ENCODE measurements around the gene SPTA1.
"Not testable (repeated sequence)": the region's sequence is repeated elsewhere in the genome, so short reads cannot be mapped to it uniquely, and the experiment has no call there.

SPTA1 gene

DNA sequence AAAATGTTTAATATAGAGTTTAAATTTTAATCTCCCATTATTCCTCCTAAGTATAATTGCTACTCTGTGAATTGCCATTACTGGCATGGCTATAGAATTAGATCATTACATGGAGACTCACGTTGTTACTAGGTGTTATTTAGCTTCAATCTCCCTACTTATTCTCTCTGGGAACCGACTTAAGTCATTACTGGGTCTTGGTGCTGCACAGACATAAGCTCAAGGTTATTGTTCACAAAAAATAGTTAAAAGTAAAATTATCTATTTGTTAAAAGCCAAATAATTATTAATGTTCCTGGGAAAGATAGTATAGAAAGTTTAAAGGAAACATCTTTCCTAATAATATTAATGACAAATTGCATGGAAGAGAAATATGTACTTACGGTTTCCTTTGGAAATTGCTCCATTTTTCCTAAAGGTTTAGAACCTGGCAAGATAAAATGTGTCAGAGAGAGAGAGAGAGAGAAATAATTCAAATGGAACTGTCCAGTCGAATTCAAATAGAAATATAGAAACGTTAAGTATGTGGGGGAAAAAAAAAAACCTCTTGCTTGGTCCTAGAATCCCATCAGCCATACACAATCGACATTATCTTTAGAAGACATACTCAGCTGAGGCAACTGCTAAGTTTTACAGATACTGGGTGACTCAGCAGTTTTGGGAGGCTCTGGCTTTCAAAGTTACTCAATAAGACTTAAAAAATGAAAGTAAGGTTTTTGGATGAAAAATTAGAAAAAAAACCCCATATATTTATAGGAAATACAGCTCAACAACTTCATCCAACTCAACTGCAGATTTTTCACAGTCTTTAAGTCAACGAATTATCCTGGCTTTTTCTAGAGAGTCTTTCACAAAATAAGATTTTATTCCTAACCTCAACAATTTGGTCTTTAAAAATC, at the start of gene SPTA1:
Gene SPTA1 (minus strand): TSS at position 605 of the 899 bp plus-strand sequence. CDS start 198 bp downstream, at position 407.
- no peak for DNase-seq

DNA sequence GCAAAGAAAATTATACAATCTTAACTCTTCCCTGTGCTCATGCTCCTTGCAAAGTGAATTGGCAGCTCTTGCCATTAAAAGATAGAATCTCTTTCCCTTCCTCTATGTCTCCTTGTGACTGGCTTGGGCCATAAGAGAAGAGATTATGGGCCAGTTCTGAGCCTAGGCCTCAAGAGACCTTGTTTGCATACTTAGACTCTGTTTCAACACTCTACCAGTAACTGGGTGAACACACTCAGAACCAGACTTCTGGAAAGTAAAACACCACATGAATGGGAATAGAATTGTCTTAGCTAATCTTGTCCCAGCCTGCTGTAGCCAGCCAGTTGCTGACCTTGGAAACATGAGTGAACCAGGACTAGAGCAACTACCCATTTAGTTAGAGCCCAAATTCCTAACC, 49.3 kb upstream of the SPTA1 start:
- DNase-seq = no peak

DNA sequence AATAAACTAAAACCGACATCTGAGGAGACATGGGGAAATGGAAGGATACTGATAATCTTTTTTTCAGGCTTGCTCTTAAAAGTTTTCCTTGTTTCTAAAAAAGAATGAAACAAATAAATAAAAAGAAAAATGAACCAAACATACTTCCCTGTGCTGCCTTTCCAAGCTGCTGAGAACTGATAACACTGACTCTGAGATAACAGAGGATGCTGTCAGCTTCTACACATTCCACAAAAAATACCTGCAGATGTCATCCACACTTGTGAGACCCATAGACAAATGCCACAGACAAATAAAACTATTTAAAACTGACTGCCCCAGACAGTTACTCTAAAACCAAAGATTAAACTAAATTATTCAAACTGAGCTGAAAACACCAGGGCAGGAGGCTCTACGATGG, 46.0 kb upstream of the SPTA1 start:
- no peak for DNase-seq

DNA sequence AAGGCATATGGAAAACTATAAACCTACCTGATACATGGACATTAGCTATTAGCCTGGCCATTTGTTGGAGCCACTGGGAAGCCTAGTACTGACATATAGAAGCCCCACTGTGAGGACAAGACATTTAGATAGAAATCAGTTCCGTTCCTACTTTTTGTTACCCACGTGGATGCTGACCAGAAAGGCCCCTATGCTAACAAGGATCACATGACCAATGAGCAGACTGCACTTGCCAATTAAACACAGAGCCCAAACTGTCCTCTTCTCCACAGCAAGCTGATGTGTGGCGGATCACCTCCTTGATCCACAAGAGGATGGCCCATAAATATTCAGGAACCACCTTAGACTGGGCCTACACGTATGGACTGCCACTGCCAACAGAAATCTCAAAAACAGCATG, 45.2 kb upstream of the SPTA1 start:
- DNase-seq = no peak

DNA sequence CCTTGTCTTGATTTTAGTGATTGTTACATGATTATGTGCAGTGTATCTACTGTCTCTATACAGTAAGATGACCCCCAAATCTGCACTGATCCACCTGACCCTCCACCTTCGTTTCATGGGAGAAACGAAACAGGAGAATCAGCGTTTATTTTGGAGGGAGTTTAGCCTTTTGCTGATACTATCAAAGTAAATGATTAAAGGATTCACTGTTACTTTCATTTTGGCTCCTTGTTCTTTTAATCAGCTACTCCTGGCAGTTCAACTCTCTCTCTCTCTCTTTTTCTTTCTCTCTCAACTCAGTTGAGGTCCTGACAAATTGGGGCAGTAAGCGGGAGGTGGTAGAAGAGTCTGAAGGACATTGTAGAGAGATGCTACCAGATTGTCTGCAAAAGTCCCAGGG, 43.9 kb upstream of the SPTA1 start:
- DNase-seq = no peak

DNA sequence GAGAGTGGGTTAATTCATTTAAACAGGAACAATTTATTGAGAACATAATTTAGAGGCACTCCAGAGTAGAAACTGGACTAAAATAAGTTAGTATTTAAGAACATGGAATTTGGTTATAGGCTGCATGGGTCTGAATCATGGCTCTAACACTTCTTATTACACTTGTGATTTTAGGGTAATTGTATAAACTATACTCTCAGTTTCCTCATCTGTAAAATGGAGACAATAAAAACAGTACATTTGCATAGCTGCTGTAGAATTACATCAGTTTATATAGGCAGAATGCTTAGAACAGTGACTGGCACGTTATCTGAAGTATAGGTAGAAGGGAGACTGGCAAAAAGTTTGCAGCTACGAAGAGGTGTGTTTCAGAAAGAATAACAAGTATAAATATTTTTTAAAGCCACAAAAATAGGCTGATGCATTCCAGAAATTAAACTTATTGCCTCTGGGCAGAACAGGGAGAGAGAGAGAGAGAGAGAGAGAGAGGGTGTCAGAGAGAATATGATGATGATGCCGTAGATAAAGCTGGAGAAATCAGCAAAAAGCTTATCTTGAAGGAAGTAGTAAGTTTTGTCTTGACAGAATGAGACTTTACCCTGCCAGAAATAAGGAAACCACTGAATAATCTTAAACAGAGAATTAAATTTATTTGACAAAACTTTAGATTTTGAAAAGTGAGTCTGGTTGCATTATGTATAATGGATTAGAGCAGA, 42.2 kb upstream of the SPTA1 start:
- no peak for DNase-seq

DNA sequence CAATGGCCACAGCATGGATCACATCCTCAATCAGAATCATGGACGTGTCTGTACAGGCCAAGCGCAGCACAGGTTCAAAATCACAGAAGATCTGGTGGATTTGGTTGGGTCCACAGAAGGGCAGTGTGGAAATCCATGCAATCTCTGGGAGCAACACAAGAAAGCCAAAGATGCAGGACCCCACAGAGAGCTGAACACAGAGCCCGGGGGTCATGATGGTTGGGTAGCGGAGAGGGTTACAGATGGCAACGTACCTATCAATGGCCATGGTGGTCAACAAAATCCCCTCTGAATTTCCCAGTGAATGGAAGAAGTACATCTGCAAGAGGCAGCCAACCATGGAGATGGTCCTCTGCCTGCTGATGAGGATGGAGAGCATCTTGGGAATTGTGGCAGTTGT, 37.9 kb upstream of the SPTA1 start:
- no peak for DNase-seq

DNA sequence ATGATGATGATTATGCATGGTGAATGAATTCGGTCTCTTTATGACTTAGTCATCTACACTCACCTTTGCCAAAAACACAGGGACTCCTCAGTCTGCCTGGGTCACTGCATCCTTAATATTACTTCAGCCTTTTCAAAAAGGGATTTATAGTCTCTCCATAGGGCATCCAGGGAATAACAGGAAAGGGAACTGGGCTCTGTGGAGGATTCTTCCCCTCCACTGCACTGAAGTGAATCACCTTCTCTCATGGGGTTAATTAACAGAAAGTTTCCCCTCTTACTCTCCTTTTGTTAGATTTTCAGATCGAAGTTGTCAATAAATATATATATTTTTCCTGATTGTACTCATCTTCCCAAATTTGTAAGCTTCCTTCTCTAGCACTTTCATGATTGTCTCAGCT, 34.1 kb upstream of the SPTA1 start, which contains the start of gene OR6K3:
Gene OR6K3 (minus strand): TSS at position 101 of the 400 bp plus-strand sequence. CDS start 2,605 bp downstream, outside the sequence.
- DNase-seq = no peak

DNA sequence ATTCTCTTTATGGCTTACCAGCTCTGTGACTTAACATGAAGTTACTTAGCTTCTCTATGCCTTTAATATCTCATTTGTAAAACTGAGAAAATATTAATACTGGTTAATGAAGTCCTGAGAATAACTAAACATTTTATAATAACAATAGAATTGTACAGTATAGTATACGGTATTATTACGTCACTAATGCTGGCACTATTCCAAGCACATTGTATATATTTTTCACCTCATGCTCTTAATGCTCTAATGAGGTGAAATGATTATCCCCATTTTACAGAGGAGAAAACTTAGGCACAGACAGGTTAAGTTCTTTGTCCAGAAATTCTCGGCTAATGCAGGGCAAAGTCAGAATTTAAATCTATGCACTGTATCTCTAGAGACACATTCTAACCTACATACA, 33.1 kb upstream of the SPTA1 start:
- DNase-seq = no peak

DNA sequence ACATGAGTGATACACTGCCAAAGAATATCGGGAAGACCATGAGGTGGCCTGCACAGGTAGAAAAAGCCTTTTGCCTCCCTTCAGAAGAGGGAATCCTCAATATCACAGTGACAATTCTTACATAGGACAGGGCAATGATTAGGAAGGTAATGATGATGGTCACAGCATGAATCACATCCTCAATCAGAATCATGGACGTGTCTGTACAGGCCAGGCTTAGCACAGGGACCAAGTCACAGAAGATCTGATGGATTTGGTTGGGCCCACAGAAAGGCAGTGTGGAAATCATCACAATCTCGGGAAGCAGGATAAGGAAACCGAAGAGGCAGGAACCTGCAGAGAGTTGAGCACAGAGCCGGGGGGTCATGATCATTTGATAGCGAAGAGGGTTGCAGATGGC, 30.8 kb upstream of the SPTA1 start:
- no peak for DNase-seq

DNA sequence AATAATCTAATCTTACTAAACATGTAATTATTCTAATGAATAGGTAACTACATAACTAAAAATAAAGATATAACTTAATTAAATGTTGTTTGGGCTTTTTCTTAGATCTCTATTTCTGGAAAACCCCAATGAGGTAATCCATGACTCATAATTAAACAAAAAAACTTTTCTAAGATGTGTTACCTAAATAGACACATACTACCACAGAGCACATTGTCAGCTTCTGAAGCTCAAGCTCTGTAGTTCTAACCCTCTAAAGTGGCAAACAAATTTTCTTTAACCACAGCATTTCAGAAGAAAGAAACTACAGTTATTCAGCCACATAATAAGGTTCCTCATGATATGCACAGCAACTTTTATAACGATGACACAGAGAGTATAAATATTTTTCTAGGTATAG, 29.8 kb upstream of the SPTA1 start:
- no peak for DNase-seq

DNA sequence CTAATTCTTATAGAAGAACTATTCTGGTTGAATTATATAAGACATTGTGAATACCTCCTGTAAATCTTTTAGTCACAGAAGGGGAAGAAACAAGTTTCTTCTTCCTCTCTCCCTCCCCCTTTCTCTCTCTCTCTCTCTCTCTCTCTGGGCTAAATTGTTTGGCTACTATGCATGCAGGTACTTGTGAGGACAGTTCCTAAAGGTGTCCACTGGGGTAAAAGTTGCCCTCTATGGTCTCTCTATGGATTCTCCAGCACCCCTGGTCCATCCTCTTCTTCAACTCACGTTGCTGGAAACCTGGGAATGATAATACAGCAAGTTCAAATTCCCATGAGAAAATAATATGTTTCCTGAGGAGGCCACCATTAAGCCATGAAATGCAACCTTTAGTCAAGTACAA, 28.2 kb upstream of the SPTA1 start:
- DNase-seq = no peak

DNA sequence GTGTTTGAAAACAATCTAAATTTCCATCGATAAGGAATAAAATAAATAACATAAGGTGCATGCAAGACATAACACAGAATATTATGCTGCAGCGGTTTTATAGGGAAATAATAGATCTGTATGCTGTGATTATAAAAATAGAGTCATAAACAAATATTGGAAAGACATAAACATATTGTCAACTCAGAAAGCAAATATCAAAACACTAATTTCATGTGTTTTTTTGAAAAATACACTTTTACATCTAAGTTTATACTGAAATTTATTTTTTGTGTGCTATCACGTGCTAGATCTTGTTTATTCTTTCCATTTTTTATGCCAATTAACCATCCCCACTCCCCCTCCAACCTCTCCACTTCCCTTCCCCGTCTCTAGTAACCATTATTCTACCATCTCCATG, 24.6 kb upstream of the SPTA1 start:
- no peak for DNase-seq

DNA sequence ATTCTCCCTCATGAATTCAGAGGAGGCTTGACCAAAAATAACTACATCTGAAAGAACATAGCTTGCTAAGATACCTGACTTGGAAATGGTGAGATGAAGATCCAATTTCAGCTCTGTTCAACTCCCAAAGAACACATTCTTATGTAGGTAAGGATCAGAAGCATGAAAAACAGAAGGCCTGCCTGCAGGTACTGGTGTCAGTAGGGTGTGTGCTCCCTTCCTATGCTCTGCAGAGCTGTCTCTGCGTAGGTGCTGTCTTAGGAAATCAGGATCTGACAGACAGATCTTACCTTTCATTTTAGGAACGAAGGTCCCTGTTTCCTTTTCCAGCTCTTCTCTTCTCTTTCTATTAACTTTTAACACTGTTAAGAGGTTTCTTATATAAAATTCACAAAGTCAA, 19.6 kb upstream of the SPTA1 start:
- DNase-seq = no peak

DNA sequence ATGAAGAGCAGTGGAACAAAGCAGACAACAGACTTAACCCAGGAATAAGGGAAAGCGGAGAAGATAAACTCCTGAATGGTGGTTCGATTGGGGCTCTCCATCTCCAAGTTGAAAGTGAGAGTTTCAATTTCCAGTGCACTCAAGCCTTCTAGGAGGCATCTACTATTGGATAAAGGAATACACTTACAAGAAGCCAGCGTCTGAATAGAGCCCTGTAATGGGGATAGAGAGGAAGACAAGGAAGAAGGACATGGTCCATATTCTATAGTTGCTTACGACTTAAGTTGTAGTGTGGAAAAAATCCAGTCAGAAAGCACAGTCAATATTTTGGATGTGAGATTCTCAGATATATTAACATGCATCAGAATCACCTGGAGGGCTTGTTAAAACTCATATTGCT, 14.0 kb upstream of the SPTA1 start, which contains the start of gene OR6K2:
Gene OR6K2 (minus strand): TSS at position 101 of the 400 bp plus-strand sequence. CDS start 0 bp downstream, at position 101.
- no peak for DNase-seq

DNA sequence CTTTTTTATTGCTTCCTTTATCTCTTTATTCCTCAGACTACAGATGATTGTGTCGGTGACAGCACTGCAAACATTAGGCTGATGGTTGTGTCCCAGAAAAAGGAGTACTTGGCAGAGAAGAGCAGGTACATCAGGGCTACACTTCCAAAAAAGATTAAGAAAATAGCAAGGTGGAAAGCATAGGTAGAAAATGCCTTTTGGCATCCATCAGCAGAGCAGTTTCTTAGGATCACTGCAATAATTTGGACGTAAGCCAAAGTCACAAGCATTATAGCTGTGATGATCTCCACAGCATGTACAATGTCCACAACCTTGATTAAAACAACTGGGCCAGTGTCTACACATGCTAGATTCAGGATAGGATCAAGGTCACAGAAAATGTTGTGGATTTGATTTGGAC, 8.1 kb upstream of the SPTA1 start:
- DNase-seq = no peak

DNA sequence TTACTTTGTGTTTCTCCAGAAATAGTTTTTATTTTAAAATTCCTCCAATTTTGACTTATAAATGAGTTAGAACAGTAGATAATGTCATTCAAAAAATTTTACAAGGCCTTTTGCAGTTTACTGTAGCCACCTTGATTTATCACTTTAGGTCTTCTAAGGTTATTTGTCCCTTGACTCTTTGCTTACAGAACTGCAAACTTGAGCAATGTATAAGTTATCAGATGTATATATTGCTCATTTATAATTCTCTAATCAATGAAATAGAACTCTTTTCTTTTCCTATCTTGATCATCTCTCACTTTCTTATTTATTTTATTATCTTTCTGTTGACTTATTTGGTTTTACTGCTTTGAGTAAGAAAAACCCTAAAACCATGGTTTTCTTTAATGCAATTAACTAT, 5.8 kb upstream of the SPTA1 start:
- DNase-seq = no peak

DNA sequence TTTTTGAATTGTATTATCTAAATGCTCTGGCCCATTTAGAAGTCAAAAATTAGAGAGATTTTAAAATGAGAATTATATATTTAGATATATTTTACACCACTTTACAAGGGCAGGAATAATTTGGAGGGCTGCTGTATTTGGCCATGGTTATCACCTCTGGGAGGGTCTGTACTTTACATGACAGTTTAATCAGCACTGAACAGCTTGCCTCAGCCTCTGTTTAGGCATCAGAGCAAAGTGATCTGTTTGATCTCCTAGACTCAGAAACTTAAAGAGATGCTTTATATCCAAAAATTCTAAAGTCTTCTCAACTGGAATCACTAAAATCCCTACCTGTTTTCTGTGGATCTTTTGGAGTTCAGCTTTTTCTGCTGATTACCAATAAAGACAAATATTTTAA, 5.4 kb upstream of the SPTA1 start:
- no peak for DNase-seq

DNA sequence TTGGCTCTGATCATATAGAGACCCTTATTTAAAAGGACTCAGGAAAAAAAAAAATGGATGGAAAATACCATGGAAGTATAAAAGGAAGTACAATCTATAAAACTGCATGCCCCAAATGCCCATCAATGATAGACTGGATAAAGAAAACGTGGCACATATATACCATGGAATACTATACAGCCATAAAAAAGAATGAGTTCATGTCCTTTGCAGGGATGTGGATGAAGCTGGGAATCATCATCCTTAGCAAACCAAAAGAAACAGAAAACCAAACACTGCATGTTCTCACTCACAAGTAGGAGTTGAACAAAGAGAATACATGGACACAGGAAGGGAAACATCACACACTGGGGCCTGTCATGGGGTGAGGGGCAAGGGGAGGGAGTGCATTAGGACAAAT, 4.6 kb upstream of the SPTA1 start:
- DNase-seq = not testable (repeated sequence)

DNA sequence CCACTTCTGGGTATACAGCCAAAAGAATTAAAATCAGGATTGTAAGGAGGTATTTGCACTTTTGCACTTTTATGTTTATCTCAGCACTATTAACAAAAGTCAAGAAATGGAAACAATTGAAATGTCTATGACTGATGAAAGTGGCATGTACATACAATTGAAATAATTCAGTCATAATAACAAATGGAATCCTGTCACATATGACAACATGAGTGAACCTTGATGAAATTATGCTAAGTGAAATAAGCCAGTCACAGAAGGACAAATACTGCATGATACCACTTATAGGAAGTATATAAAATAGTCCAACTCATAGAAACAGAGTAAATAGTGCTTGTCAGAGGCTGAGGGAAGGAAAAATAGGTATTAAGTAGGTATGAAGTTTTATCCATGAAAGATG, 3.4 kb upstream of the SPTA1 start:
- DNase-seq = no peak

DNA sequence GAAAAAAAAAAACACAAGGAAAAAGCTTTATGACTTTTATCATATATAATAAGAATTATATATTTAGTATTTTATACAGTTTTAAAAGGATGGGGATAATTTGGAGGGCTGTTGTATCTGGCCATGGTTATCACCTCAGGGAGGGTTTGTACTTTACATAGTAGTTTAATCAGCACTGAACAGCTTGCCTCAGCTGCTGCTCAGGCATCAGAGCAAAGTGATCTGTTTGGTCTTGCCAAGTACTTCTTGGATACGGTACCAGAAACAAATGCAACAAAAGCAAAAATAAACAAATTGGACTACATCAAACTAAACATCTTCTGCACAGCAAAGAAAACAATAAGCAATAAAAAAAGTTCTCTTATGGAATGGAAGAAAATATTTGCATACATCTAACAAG, 2.6 kb upstream of the SPTA1 start:
- DNase-seq = no peak

DNA sequence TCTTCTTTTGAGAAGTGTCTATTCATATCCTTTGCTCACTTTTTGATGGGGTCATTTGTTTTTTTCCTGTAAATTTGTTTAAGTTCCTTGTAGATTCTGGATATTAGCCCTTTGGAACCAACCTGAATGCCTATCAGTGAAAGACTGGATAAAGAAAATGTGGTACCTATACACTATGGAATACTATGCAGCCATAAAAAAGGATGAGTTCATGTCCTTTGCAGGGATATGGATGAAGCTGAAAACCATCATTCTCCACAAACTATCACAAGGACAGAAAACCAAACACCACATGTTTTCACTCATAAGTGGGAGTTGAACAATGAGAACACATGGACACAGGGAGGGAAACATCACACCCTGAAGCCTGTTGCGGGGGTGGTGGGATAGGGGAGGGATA, 1.8 kb upstream of the SPTA1 start:
- DNase-seq = not testable (repeated sequence)

DNA sequence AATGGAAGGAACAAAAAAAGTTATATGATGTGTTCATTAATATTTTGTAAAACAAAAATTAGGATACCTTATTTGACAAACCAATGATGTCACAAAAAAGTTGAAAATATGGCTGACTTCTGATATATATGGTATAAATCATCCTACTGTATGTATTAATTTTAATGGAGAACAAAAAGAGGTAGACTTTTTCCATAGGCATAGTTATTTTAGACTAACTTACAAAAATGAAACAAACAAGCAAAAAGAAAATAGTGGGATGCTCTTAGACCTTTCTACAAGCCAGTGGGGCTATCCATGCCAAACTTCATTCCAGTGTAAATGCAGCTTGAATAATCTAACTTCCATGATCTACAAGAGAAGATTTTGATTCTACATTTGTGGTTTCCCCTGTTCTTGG, 522 bp upstream of the SPTA1 start:
- DNase-seq = no peak

DNA sequence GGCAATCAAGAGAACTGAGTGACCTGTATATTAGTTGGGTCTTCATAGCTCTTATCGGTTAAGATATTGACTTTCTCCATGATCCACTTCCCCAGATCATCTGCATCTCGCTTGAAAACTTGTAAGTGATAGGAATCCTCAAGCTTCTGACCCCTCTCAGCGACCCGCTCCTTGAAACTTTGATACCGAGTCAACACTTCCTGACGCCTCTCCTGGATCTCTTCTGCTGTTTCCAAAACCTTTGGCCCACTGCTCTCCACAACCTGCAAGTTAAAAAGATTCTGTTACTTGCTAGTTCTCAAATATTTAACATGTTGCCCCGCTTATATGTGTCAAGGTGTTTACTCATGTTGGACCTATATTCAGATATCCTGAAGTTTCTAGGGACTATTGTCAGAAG, 1.4 kb downstream of the SPTA1 start:
- DNase-seq = no peak
